SK-N-MC (cell line): ENCODE data around the gene RAB40AL.

Experiments
- EZH2 ChIP-seq: fragments of 200-600 bp; sonication (generic); IDR thresholded peaks from one replicate; pipeline ENCODE4 v1.6.1; 2017; ENCODE audit warnings: antibody characterized with exemption
- FOXP2 ChIP-seq: optimal IDR thresholded peaks from 2 replicates; pipeline ENCODE3; 2011; ENCODE audit warnings: mild to moderate bottlenecking, moderate library complexity; ENCODE audit not compliant: insufficient read depth; ENCODE audit errors: extremely low read length, control extremely low read depth
- POLR2AphosphoS5 ChIP-seq: IDR thresholded peaks from 2 replicates; pipeline ENCODE4 v1.6.1; 2012; ENCODE audit warnings: mild to moderate bottlenecking, low read depth, low read length, borderline replicate concordance

DNA sequence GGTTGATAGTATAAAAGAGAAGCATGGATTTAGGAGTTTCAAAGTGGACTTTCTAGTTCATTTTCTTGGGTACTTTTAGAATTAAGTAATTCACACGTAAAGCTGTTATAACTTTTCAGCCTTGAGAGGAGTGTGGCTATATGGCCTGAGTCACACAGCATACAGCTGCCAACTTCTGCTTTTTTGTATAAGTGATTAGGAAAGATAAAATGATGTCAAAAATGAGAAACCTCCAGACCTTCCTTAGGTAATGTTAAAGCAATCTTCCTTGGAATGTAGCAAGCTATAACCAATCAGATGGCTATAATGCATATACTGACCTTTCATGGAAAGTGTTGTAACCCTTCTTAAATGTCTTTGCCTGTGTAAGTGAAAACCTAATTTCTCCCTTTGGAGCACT is 39.2 kb downstream of the RAB40AL start:
- no peak for TF ChIP-seq POLR2AphosphoS5
- no peak for TF ChIP-seq EZH2
- no peak for TF ChIP-seq FOXP2
